SH-SY5Y (cell line): ENCODE results near the gene FBXW8.

Experiments used
- GATA2 ChIP-seq: IDR thresholded peaks from 2 replicates; pipeline ENCODE4 v1.6.1; 2011; ENCODE audit warnings: mild to moderate bottlenecking, low read depth, low read length
- GATA3 ChIP-seq: IDR thresholded peaks from 2 replicates; pipeline ENCODE4 v1.6.1; 2011; ENCODE audit warnings: low read depth, mild to moderate bottlenecking, low read length, moderate library complexity

DNA sequence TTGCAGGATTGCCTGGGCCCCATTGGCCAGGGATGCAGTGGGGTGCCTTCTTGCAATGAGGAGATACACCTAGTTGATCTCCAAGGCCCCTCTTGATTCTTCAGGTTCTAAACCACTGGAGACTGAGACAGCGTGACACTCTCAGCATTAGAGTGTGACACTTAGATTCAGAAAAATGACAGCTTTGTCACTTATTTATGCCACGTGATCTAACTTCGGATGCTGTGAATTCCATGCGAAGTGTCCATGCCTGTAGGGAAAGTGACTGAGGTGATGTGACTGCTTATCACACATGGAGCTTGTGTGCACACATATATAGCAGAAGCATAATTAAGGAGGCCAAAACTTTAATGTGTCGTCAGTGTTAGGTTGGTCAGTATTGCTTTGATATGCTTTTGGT is 30.4 kb downstream of the FBXW8 start:
- TF ChIP-seq GATA2 = no peak
- TF ChIP-seq GATA3 = no peak
